Measurements from ENCODE around the gene ZNF878. TPM values are rescaled to one million over a fixed set of nuclear protein-coding genes. Genes with fewer than 3 reads are reported as not detected.

Gene ZNF878
- total and polyA plus RNA-seq, 9 of the 15 experiments (the other 6 are each of a cell fraction or from before 2014, with no cell fraction given): 0.30 to 1.4 (median 0.50) TPM

GRCh38 chr19:12015753-12016116 is 37.0 kb downstream of the ZNF878 start:
- H3K9me3 ChIP-seq (replicated peaks; ENCODE audit: control insufficient read depth, insufficient read depth, low read depth, low read length): peaks cover 12% of the 10 kb centered on the region
- no peaks in the 10 kb centered on the region for H3K79me2 ChIP-seq (ENCODE audit: control insufficient read depth, insufficient read depth, low read length)
- no peak overlapping the region for H3K27ac ChIP-seq (ENCODE audit: extremely low read depth, low read depth, low read length)
- H3K4me1 ChIP-seq (replicated peaks in 1 of 2; ENCODE audit: control insufficient read depth in 2 of 2, insufficient read depth in 2 of 2, low read length in 2 of 2): no peaks in the 10 kb centered on the region
- H2AFZ ChIP-seq (ENCODE audit: low read depth, low read length): no peak overlapping the region
- H3K4me3 ChIP-seq: no peak overlapping the region
- H3K9me1 ChIP-seq (ENCODE audit: control insufficient read depth, insufficient read depth, low read length): no peaks in the 10 kb centered on the region
- ATAC-seq (no peak), DNase-seq (ENCODE audit: extremely low read depth in 1 of 4, low spot score in 3 of 4) (no peak), FAIRE-seq (no peak)
- POLR2A ChIA-PET: no interaction called here
- H3K27me3 ChIP-seq (ENCODE audit: control insufficient read depth in 2 of 2, insufficient read depth in 2 of 2, low read length in 2 of 2): no peaks in the 10 kb centered on the region
- no TSS peak for BruUV-seq (replicated peaks)
- H3K9ac ChIP-seq (ENCODE audit: insufficient read depth in 1 of 2, low read depth in 2 of 2, low read length in 2 of 2): no peak overlapping the region
- H3K4me2 ChIP-seq (ENCODE audit: insufficient read depth, low read length): no peak overlapping the region
- TF ChIP-seq PTRF (tag; IDR thresholded peaks at IDR 0.05) (no peak), ZNF75A (CRISPR knock-in tag; IDR thresholded peaks at IDR 0.05) (peak; percentile 82; the same call in 1 of the 2 replicates)
- TF ChIP-seq, protein P1, sequence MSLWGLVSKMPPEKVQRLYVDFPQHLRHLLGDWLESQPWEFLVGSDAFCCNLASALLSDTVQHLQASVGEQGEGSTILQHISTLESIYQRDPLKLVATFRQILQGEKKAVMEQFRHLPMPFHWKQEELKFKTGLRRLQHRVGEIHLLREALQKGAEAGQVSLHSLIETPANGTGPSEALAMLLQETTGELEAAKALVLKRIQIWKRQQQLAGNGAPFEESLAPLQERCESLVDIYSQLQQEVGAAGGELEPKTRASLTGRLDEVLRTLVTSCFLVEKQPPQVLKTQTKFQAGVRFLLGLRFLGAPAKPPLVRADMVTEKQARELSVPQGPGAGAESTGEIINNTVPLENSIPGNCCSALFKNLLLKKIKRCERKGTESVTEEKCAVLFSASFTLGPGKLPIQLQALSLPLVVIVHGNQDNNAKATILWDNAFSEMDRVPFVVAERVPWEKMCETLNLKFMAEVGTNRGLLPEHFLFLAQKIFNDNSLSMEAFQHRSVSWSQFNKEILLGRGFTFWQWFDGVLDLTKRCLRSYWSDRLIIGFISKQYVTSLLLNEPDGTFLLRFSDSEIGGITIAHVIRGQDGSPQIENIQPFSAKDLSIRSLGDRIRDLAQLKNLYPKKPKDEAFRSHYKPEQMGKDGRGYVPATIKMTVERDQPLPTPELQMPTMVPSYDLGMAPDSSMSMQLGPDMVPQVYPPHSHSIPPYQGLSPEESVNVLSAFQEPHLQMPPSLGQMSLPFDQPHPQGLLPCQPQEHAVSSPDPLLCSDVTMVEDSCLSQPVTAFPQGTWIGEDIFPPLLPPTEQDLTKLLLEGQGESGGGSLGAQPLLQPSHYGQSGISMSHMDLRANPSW (CRISPR knock-in tag; IDR thresholded peaks at IDR 0.05): no peak
- no peaks in the 10 kb centered on the region for H4K20me1 ChIP-seq (replicated peaks; ENCODE audit: control insufficient read depth, insufficient read depth, low read length)
- intact Hi-C loops (cut with micrococcal nuclease): no loop called here
- H3K36me3 ChIP-seq (ENCODE audit: control insufficient read depth, insufficient read depth, low read length): peaks cover 6% of the 10 kb centered on the region; the same call in 1 of the 3 replicates
- in situ Hi-C loops (cut with MboI): no loop called here
- CTCF ChIA-PET (ENCODE audit: low intra/inter-chr PET ratio): no interaction called here
- 40% methylated on average over 2 of the region's 2 CpGs for WGBS (ENCODE audit: insufficient coverage, low coverage, missing lambda C conversion rate)

All from K562 (cell line).